Neuronal stem cell (in vitro differentiated cells): ENCODE data around the gene MINDY4B.

ENCODE experiments used
- DNase-seq: peaks from one replicate; pipeline ENCODE4 v3.0.0-alpha.2; 2013; ENCODE audit warnings: low spot score
- H2AFZ ChIP-seq: one replicate; pipeline ENCODE4 v1.6.1; 2013; ENCODE audit warnings: mild to moderate bottlenecking, low read length, inconsistent platforms
- H2AK5ac ChIP-seq: 2 replicates; pipeline ENCODE4 v1.6.1; 2013; ENCODE audit warnings: low read depth, mild to moderate bottlenecking, inconsistent platforms, low read length, moderate library complexity, mixed read lengths
- H2BK120ac ChIP-seq: 2 replicates; pipeline ENCODE4 v1.6.1; 2013; ENCODE audit warnings: low read depth, mild to moderate bottlenecking, inconsistent platforms, low read length, moderate library complexity, mixed read lengths
- H2BK12ac ChIP-seq: one replicate; pipeline ENCODE4 v1.6.1; 2013; ENCODE audit warnings: low read length, inconsistent platforms
- H2BK15ac ChIP-seq: 2 replicates; pipeline ENCODE4 v1.6.1; 2013; ENCODE audit warnings: mild to moderate bottlenecking, low read length, inconsistent platforms, mixed read lengths
- H2BK5ac ChIP-seq: one replicate; pipeline ENCODE4 v1.6.1; 2013; ENCODE audit warnings: inconsistent platforms, mild to moderate bottlenecking, low read length, moderate library complexity
- H3K14ac ChIP-seq: one replicate; pipeline ENCODE4 v1.6.1; 2013; ENCODE audit warnings: low read length, inconsistent platforms
- H3K18ac ChIP-seq: 2 replicates; pipeline ENCODE4 v1.6.1; 2013; ENCODE audit warnings: low read length, inconsistent platforms
- H3K23ac ChIP-seq: 2 replicates; pipeline ENCODE4 v1.6.1; 2013; ENCODE audit warnings: low read depth, mild to moderate bottlenecking, mixed read lengths, low read length, inconsistent platforms; ENCODE audit not compliant: poor library complexity
- H3K27ac ChIP-seq: replicated peaks from 3 replicates; pipeline ENCODE4 v1.5.1; 2013; ENCODE audit warnings: low read length, inconsistent platforms
- H3K27me3 ChIP-seq, 3 experiments: 2 replicates each; pipeline ENCODE4 v1.6.1; 2013; ENCODE audit warnings: low read length in 3 of 3, mild to moderate bottlenecking in 2 of 3, inconsistent platforms in 1 of 3, low read depth in 1 of 3, mixed read lengths in 1 of 3, moderate library complexity in 1 of 3; ENCODE audit not compliant: control insufficient read depth in 3 of 3, insufficient read depth in 3 of 3
- H3K36me3 ChIP-seq, 2 donors: replicated peaks in 1 of 2; 2 replicates each; pipeline ENCODE4 v1.6.1; 2013; ENCODE audit warnings: low read length in 2 of 2; ENCODE audit not compliant: control insufficient read depth in 2 of 2, insufficient read depth in 2 of 2
- H3K4ac ChIP-seq: 2 replicates; pipeline ENCODE4 v1.6.1; 2013; ENCODE audit warnings: inconsistent platforms, mild to moderate bottlenecking, low read length, moderate library complexity
- H3K4me1 ChIP-seq, 2 donors: 1 replicate in 1 of 2; 2 replicates in 1 of 2; pipeline ENCODE4 v1.6.1; 2013; ENCODE audit warnings: low read length in 2 of 2, low read depth in 1 of 2; ENCODE audit not compliant: control insufficient read depth in 2 of 2, insufficient read depth in 1 of 2
- H3K4me2 ChIP-seq: one replicate; pipeline ENCODE4 v1.6.1; 2013; ENCODE audit warnings: mild to moderate bottlenecking, low read length, inconsistent platforms; ENCODE audit not compliant: insufficient read depth, poor library complexity, severe bottlenecking
- H3K4me3 ChIP-seq, 2 donors: 2 replicates each; pipeline ENCODE4 v1.5.1; 2013; ENCODE audit warnings: low read length in 2 of 2, mild to moderate bottlenecking in 2 of 2, inconsistent platforms in 1 of 2, moderate library complexity in 1 of 2
- H3K79me1 ChIP-seq: one replicate; pipeline ENCODE4 v1.6.1; 2013; ENCODE audit warnings: low read depth, mild to moderate bottlenecking, inconsistent platforms, low read length, moderate library complexity
- H3K9ac ChIP-seq: one replicate; pipeline ENCODE4 v1.6.1; 2013; ENCODE audit warnings: mild to moderate bottlenecking, low read depth, low read length, inconsistent platforms; ENCODE audit not compliant: poor library complexity
- H3K9me3 ChIP-seq, 2 donors: replicated peaks in 1 of 2; 2 replicates each; pipeline versions ENCODE3 to v1.6.1; 2013; ENCODE audit warnings: low read length in 2 of 2, mild to moderate bottlenecking in 2 of 2, inconsistent platforms in 1 of 2, low read depth in 1 of 2, mixed read lengths in 1 of 2, moderate library complexity in 1 of 2; ENCODE audit not compliant: control insufficient read depth in 2 of 2, insufficient read depth in 1 of 2
- H4K8ac ChIP-seq: one replicate; pipeline ENCODE4 v1.6.1; 2013; ENCODE audit warnings: low read depth, mild to moderate bottlenecking, inconsistent platforms, low read length, moderate library complexity
- H4K91ac ChIP-seq: one replicate; pipeline ENCODE4 v1.6.1; 2013; ENCODE audit warnings: low read length, low read depth, mild to moderate bottlenecking, inconsistent platforms; ENCODE audit not compliant: poor library complexity
- WGBS, 2 donors: extraction: QIAGEN DNeasy Blood & Tissue Kit; methylation state at CpG; one replicate each; pipeline ENCODE4 v1.1.7; 2013; ENCODE audit warnings: missing lambda C conversion rate in 2 of 2, mixed read lengths in 1 of 2; ENCODE audit not compliant: insufficient read length in 2 of 2, insufficient replicate concordance in 1 of 2; ENCODE audit errors: extremely low coverage in 2 of 2; 5-methylcytosine and 5-hydroxymethylcytosine counted together

Gene MINDY4B

DNA sequence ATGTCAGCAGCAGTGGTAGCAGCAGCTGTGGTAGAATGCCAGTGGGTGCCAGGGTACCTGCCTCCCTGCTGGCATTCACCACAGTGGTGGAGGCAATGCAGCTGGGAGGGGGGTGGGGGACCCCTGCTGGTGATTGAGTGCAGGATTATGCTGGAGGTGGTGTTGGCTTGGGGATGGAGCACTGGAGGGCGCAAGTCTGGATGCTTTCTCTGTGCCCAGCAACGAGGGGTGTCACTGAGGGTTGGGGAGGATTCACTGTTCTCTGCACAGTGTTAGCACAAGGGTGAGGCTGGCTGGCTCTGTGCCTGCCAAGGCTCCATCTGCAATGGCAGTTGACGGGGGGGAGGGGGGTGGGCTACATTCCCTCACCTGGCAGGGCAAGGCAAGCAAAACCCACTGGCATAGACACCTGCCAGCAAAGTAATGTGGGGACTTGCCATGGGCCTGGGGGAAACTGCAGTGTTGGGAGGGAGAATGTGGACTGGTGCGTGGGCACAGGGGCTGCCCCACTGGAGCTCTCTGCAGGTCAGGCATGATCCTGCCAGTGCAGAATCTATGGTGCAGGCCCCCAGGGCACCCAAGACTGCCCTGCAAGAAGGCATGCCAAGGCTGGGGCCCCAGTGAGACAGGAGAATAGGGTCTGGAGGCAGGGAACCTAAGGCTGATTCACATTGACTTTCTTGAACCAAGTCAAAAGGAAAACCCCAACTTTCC lies 64.3 kb downstream of the MINDY4B start:
- Histone ChIP-seq H3K4ac (no peak overlapping the region), H3K4me2 (no peak overlapping the region), H3K4me1 (no peaks in the 10 kb centered on the region), H3K23ac (no peak overlapping the region), H2BK120ac (no peak overlapping the region), H3K18ac (peak overlapping the region; percentile 30), H3K14ac (peak overlapping the region; percentile 10), H4K91ac (no peak overlapping the region), H2AFZ (no peak overlapping the region), H4K8ac (no peak overlapping the region), H3K27ac (no peak overlapping the region), H3K27me3 (peaks cover 0 to 3% (median 2%) of the 10 kb centered on the region in 3 experiments), H2BK15ac (peak overlapping the region; percentile 14), H3K9ac (no peak overlapping the region), H3K4me3 (no peak overlapping the region), H2BK12ac (no peak overlapping the region), H3K79me1 (no peaks in the 10 kb centered on the region), H2BK5ac (no peak overlapping the region), H3K9me3 (no peaks in the 10 kb centered on the region), H3K36me3 (no peaks in the 10 kb centered on the region), H2AK5ac (no peak overlapping the region)
- WGBS, 2 donors = no CpG with 5 or more reads among the region's 4 CpGs
- no peak for DNase-seq

DNA sequence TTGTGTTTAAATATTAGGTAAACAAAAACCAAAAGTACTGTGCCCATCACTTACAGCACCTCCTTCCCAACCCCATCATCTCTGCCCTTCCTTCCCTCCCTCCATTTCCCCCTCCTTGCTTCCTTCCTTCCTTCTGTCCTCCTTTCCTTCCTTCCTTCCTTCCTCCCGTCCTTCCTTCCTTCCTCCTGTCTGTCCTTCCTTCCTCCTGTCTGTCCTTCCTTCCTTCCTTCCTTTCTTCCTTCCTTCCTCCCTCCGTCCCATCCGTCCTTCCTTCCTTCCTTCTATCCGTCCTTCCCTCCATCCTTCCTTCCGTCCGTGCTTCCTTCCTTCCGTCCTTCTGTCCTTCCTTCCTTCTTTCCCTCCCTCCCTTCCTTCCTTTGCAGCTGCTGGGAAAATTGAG lies 74.5 kb downstream of the MINDY4B start:
- no peak overlapping the region for H2BK120ac ChIP-seq
- H4K8ac ChIP-seq = peak overlapping the region; percentile 76
- H3K4me1 ChIP-seq = no peaks in the 10 kb centered on the region
- H3K9me3 ChIP-seq = no peaks in the 10 kb centered on the region
- peak overlapping the region; percentile 2 for H3K18ac ChIP-seq
- H3K36me3 ChIP-seq = no peaks in the 10 kb centered on the region
- H2BK12ac ChIP-seq = no peak overlapping the region
- H3K27ac ChIP-seq = no peak overlapping the region
- no peak for DNase-seq
- no peak overlapping the region for H3K4ac ChIP-seq
- H3K27me3 ChIP-seq = no peaks in the 10 kb centered on the region
- H2BK5ac ChIP-seq = no peak overlapping the region
- H3K14ac ChIP-seq = no peak overlapping the region
- H3K4me3 ChIP-seq = peak overlapping the region in 1 of 2 donors; percentile 0
- H2BK15ac ChIP-seq = no peak overlapping the region
- H3K23ac ChIP-seq = no peak overlapping the region
- H2AK5ac ChIP-seq = no peak overlapping the region
- H3K4me2 ChIP-seq = no peak overlapping the region
- H3K9ac ChIP-seq = peak overlapping the region; percentile 46
- 100% methylated on average over 5 to 6 of the region's 7 CpGs for WGBS, 2 donors
- H2AFZ ChIP-seq = no peak overlapping the region
- no peak overlapping the region for H4K91ac ChIP-seq
- no peaks in the 10 kb centered on the region for H3K79me1 ChIP-seq

DNA sequence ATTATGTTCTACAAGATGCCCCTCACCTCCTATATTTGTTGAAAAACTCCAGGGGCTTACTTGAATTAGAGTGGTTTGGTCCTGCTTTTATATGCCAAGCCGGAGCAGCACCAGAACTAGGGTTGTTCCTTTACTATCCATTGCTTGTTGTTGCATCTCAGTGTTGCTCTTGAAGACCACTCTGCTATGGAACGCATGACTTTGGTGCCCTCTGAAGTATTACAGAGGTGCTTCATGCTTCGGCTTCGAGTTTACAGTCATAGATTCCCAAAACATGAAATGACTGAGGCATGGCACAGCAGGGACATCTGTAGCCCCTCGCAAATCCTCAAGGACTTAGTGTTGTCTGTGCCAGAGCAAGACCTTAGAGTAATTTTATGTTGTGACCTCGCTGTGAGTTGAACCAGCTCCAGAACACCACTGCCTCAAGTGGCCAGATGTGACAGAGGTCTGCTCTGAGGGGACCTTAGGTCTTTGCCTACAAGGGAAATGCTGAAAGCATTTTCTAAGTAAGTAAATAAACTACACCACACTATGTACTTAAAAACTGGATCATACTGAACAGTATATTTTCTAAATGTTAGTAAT lies 75.1 kb downstream of the MINDY4B start:
- Histone ChIP-seq H4K8ac (no peak overlapping the region), H2BK15ac (no peak overlapping the region), H3K4me1 (no peaks in the 10 kb centered on the region), H3K79me1 (no peaks in the 10 kb centered on the region), H3K23ac (no peak overlapping the region), H3K27ac (no peak overlapping the region), H2AFZ (no peak overlapping the region), H4K91ac (no peak overlapping the region), H3K18ac (no peak overlapping the region), H3K9me3 (no peaks in the 10 kb centered on the region), H2AK5ac (no peak overlapping the region), H2BK12ac (no peak overlapping the region), H3K36me3 (no peaks in the 10 kb centered on the region), H2BK5ac (no peak overlapping the region), H3K4me3 (no peak overlapping the region), H3K27me3 (no peaks in the 10 kb centered on the region), H3K9ac (no peak overlapping the region), H3K14ac (no peak overlapping the region), H3K4me2 (no peak overlapping the region), H2BK120ac (no peak overlapping the region), H3K4ac (no peak overlapping the region)
- no CpG with 5 or more reads among the region's 6 CpGs for WGBS, 2 donors
- no peak for DNase-seq

DNA sequence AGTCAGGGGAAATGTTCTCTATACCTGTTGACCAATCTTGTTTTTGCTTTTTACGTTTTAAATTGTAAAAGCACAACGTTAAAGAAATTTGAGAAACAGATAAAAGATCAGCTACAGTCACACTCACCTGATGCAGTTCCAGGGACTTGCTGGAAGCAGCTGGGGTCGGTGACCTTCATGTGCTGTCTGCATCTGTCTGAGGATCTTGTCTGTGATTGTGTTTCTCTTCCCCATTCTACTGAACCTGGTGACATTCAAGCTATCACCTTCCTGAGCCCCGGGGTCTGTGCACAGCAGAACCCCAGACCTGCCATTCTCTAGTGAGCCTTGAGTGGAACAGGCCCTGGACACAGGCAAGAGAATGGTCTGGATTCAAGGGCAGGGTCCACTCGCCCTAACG lies 75.8 kb downstream of the MINDY4B start:
- Histone ChIP-seq H2AFZ (no peak overlapping the region), H3K4me1 (no peaks in the 10 kb centered on the region), H3K27ac (no peak overlapping the region), H4K8ac (no peak overlapping the region), H3K4ac (no peak overlapping the region), H3K18ac (no peak overlapping the region), H2BK12ac (no peak overlapping the region), H3K23ac (no peak overlapping the region), H3K4me3 (no peak overlapping the region), H3K9ac (no peak overlapping the region), H3K36me3 (no peaks in the 10 kb centered on the region), H3K4me2 (no peak overlapping the region), H3K14ac (no peak overlapping the region), H4K91ac (no peak overlapping the region), H3K9me3 (no peaks in the 10 kb centered on the region), H2BK15ac (no peak overlapping the region), H2AK5ac (no peak overlapping the region), H2BK5ac (no peak overlapping the region), H2BK120ac (no peak overlapping the region), H3K79me1 (no peaks in the 10 kb centered on the region), H3K27me3 (no peaks in the 10 kb centered on the region)
- no peak for DNase-seq
- no CpG with 5 or more reads among the region's 6 CpGs for WGBS, 2 donors
